Measurements from ENCODE around the gene MYL4.
"Not testable (repeated sequence)": the region's sequence is repeated elsewhere in the genome, so short reads cannot be mapped to it uniquely, and the experiment has no call there.

MYL4 gene

GRCh38 chr17:47246120-47246519, 37.0 kb downstream of the MYL4 start:
- no peak for DNase-seq

GRCh38 chr17:47250855-47251254, 41.7 kb downstream of the MYL4 start:
- no peak for DNase-seq

GRCh38 chr17:47251421-47251940, 42.3 kb downstream of the MYL4 start:
- DNase-seq = no peak

- no peak for DNase-seq
These were observed 43.1 kb downstream of the MYL4 start for GRCh38 chr17:47252209-47252608.

GRCh38 chr17:47252766-47253512, 43.8 kb downstream of the MYL4 start:
- no peak for DNase-seq

DNA sequence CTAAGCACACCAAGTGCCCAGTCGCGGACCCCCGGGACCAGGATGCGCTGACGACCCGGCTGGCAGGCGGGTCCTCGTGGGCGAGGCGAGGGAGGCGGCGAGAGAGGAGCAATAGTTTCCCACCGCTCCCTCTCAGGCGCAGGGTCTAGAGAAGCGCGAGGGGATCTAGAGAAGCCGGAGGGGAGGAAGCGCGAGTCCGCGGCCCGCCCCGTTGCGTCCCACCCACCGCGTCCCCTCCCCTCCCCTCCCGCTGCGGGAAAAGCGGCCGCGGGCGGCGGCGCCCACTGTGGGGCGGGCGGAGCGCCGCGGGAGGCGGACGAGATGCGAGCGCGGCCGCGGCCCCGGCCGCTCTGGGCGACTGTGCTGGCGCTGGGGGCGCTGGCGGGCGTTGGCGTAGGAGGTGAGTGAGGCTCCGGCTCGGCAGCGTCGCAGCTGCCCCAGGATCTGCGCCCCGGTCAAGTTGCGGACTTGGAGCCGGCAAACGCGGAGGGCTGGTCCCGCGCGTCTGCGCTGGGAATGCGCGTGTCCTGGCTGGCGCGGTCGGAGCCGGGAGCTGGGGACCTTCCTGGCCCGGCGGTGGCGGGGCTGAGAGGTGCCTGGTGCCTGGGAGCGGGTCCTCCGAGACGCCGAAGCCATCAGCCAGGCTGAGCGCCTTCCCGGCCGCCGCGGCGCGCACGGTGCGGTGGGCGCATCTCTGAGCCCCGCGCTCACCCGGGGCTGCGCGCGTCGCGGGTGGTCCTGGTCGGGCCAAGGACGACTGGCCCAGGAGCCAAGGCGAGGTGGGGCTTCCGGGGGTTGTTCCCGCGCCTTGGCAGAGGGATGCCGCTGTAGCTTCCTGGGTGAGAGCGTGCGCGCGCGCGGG, 44.6 kb downstream of the MYL4 start, which contains the start of gene ITGB3:
TSS of gene ITGB3 (plus strand) at position 287 of the 862 bp plus-strand sequence. CDS start at position 322, 35 bp downstream.
- peak; percentile 62 for DNase-seq

GRCh38 chr17:47254403-47254943, 45.3 kb downstream of the MYL4 start:
- DNase-seq = no peak

- no peak for DNase-seq
These were observed 48.6 kb downstream of the MYL4 start for GRCh38 chr17:47257651-47258339.

GRCh38 chr17:47262586-47262985, 53.4 kb downstream of the MYL4 start:
- no peak for DNase-seq

DNA sequence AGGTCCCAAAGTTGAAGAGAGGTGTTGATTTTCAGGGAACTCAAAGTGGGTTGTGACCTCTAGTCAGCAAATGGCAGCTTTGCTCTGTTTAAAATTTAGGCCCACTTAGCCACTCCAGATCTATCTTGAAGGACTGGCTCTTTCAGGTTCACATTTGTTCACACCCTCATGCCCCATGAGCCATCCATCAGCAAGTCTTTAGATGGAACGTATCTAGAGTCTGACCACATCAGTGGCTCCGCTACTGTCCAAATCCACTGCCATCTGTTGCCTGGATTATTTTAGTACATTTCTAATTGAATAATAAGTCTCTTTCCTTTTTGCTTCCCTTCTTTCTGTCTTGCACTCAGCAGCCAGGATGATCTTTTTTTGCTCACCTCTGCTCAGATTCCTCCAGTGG, 55.0 kb downstream of the MYL4 start:
- DNase-seq = no peak

- DNase-seq = no peak
These were observed 56.9 kb downstream of the MYL4 start for GRCh38 chr17:47265983-47266541.

DNA sequence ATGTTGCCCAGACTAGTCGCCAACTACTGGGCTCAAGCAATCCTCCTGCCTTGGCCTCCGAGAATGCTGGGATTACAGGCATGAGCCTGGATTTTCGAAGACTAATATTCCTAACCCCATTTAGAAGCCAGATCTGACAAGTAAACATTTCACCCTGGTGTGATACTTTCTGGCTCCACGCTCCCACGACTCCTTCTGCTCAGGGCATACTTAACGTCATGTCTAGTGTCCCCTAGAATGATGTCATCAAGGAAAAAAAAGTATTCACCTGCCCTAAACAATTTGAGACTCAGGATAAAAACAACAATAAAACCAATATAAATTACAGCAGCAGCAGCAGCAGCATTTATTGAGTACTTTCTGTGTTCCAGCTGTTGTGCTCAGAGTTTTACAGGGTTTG, 57.6 kb downstream of the MYL4 start:
- DNase-seq = no peak

DNA sequence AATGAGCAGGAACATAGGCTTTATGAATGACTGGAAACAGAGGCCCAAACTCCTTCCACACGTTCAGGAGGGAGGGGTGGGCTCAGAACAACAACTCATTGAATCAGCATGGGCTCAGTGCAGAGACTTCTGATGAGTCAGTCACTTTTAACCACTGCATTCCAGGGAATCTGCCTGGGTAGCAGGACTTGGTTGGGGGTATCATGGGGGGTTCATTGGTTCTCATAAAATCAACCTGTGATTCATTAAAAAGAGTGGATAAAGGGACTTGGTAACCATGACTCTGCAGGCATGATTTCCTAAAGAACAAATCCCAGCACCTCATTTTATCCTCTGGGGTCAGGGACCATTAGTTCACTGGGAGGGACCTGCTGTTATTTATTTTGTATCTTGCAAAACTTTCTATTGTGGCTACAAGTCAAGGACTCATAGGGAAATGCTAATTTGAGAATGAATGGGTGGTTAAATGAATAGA, 58.2 kb downstream of the MYL4 start:
- DNase-seq = no peak

GRCh38 chr17:47268964-47269363, 59.8 kb downstream of the MYL4 start:
- not testable (repeated sequence) for DNase-seq

DNA sequence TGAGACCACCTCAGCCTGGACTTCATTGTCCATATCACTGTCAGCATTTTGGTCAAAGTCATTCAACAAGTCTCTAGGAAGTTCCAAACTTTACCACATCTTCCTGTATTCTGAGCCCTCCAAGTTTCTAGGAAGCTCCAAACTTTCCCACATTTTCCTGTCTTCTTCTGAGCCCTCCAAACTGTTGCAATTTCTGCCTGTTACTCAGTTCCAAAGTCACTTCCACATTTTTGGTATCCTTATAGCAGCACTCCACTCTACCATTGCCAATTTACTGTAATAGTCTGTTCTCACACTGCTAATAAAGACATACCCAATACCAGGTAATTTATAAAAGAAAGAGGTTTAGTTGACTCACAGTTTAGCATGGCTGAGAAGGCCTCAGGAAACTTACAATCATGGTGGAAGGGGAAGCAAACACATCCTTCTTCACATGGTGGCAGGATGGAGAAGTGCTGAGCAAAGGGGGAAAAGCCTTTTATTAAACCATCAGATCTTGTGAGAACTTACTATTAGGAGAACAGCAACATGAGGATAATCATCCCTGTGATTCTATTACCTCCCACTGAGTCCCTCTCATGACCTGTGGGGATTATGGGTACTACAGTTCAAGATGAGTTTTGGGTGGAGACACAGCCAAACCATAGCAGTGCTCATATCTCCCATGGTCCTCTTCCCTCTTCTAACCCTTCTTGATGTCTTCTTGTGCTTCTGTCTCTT, 60.6 kb downstream of the MYL4 start:
- not testable (repeated sequence) for DNase-seq

DNA sequence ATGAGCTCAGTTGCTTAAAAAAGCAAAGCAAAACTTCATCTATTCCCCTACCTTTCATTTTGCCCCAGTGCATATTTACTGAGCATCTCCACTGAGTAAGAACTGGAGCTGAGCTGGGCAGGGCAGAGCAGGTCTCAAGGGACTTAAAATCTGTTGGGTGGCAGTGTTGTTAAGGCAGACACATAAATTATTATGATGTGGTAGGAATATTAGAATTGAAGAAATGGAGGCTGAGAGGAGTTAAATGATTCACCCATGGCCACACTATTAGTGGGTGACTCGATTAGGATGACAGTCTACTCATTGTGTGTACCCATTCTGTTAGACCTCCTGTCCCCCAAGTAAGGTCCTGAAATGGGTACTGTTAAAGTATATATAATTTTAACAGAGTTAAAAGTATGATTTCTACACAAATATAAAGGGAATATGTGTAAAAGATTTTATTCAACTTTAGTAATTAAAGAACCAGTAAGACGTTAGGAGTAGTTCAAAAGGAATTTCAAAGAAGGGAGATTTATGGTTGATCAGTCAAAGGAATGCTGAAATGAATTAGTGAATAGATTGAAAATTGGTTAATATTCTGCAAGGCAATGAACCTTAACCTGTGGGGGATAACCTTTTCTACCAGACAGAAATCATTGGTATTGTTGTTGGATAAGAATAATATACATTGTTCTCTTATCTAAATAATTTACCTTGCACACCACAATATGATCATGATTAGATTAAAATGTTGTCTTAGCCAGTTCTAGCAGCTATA, 62.0 kb downstream of the MYL4 start:
- DNase-seq = no peak

GRCh38 chr17:47272491-47272890, 63.3 kb downstream of the MYL4 start:
- no peak for DNase-seq

GRCh38 chr17:47273245-47273644, 64.1 kb downstream of the MYL4 start:
- no peak for DNase-seq
